Measurements from ENCODE around the gene HIGD1A. TPM values are rescaled to one million over a fixed set of nuclear protein-coding genes. Genes with fewer than 3 reads are reported as not detected.
A peak's percentile ranks its signal among the peaks of the same experiment; 100 is the strongest.

Gene HIGD1A
- total and polyA plus RNA-seq, 2 experiments from 2014 or later = 102 to 144 TPM

GRCh38 chr3:42750834-42751233 lies 53.5 kb downstream of the HIGD1A start (continued):
- no peak for TF ChIP-seq REST (IDR thresholded peaks at IDR 0.05; ENCODE audit: unreplicated experiment)

GRCh38 chr3:42749753-42750231 lies 54.5 kb downstream of the HIGD1A start:
- Mint-ChIP-seq H3K9me3 (no peaks in the 10 kb centered on the region), H3K36me3 (ENCODE audit: low read depth) (no peaks in the 10 kb centered on the region), H3K27ac (no peak overlapping the region), H3K4me3 (no peak overlapping the region), H3K4me1 (peaks cover 23% of the 10 kb centered on the region), H3K27me3 (ENCODE audit: insufficient read depth, low read depth, poor library complexity) (peaks cover 6% of the 10 kb centered on the region)
- no peaks in the 10 kb centered on the region for H3K27me3 ChIP-seq (ENCODE audit: insufficient read depth)
- TF ChIP-seq ZNF462 (CRISPR knock-in tag; IDR thresholded peaks at IDR 0.05) = no peak
- TF ChIP-seq CTCF (conservative IDR thresholded peaks at IDR 0.05; ENCODE audit: low read depth in 2 of 2) = peak; percentile 64 to 79
- peak; percentile 82 for DNase-seq (ENCODE audit: low spot score)
- no peak overlapping the region for H3K4me2 ChIP-seq
- no peaks in the 10 kb centered on the region for H3K36me3 ChIP-seq (ENCODE audit: insufficient read depth)
- no peaks in the 10 kb centered on the region for H3K79me2 ChIP-seq (replicated peaks; ENCODE audit: insufficient read depth)
- no peaks in the 10 kb centered on the region for H3K4me1 ChIP-seq (ENCODE audit: insufficient read depth)
- no peak overlapping the region for H3K4me3 ChIP-seq
- no peak overlapping the region for H3K27ac ChIP-seq (ENCODE audit: low read depth)
- ATAC-seq = peak; percentile 77
- H2AFZ ChIP-seq = peak overlapping the region; percentile 56
- no peaks in the 10 kb centered on the region for H4K20me1 ChIP-seq (replicated peaks; ENCODE audit: insufficient read depth)
- H3F3A ChIP-seq (replicated peaks; ENCODE audit: low read depth) = no peaks in the 10 kb centered on the region
- no peaks in the 10 kb centered on the region for H3K9me2 ChIP-seq (ENCODE audit: insufficient read depth)
